HPDE6-E6E7 (cell line): ENCODE data around the gene LAPTM5.
A peak's percentile ranks its signal among the peaks of the same experiment; 100 is the strongest.

Experiments
- DNase-seq: peaks from one replicate; pipeline ENCODE4 v3.0.0; 2011; ENCODE audit warnings: missing footprints; ENCODE audit errors: extremely low spot score

The LAPTM5 gene

DNA sequence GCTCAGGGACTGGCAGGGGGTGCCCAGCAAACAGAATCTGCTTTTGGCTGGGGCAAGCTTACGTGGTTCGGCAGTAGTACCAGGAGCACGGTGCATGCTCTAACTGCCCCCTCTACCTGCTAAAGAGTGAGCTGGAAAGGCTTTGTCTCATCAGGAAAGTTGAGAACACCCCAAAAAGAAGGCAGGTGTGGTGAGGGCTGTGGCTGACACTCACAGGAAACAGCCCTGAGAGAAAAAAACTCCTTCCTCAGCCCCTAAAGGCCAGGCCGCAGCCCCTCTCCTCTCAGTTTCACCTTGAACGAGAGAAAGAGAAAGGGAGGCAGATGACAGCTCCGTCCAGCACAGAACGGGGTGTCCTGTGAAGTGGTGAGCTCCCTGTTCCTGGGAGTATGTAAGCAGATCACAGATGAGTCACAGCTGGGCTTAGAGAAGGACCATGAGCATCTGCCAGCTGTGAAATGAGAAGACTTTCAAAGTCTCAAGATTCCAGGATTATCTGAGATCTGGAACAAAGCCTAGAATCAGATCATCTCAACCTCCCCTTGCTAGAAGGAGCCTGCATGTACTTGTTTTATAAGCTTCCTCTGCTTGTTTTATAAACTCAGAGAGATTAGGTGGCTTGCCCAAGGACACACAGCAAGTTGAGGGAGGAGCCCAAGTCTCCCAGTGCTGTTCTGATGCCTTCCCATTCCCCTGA is 13.4 kb downstream of the LAPTM5 start:
- DNase-seq = no peak

GRCh38 chr1:30743584-30744059 is 14.0 kb downstream of the LAPTM5 start:
- DNase-seq = peak; percentile 33

- DNase-seq = no peak
Measured at GRCh38 chr1:30742963-30743559, 14.5 kb downstream of the LAPTM5 start.

DNA sequence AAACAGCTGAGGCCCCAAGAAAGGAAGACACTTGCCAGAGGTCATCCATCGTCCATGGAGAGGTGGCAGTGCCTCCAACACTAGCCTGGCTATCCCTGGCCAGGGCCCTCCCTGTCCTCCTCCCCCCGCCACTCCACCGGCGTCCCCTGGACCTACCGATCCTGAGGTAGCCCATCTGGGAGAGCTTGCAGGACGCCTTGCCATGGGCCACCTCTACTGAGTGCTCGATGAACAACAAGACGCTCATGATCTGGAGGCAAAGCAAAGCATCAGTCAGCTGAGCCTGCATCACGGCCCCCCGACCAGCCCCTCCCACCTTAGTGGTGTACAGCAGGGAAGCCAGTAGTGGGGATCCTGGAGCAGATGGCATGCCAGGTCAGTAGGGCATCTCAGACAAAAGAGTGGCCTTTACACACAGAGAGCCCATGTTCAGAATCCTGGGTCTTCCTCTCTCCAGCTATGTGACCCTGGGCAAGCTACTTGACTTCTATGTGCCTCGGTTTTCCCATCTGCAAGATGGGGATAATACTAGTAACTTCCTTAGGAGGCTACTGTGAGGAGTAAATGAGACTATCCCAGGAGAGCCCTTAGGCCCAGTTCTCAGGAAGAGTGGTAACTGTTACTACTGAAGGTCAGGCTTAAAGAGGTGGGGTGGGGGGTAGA is 15.1 kb downstream of the LAPTM5 start:
- no peak for DNase-seq

DNA sequence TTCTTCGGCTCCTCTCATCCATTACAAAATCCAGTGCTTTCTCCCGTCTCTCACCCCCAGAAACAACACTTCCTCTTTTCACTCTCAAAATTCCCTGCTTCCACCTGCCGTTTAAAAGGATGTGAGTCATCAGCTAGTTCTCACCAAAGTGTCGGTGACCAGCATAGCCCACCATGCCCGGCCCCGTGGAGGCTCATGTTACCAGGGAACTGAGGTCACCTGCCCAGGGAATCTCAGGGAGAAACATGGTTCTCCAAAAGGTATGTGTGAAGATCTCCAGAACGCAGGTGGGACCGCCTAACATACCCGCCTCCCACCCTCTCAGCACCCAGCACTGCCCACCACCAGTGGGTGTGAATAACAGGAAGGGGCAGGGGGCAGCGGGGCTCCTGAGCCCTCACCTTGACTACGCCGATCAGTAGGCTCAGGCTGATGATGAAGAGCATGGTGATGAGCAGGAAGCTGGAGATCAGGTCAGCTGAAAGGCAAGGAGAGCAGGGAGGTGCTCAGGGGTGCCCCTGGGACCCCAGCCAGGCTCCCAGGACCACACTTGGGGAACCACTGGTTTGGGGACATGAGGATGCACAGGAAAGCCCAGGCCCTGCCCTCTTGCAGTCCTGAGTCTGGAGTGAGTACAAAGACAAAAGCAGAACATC is 16.2 kb downstream of the LAPTM5 start:
- DNase-seq = peak; percentile 22

DNA sequence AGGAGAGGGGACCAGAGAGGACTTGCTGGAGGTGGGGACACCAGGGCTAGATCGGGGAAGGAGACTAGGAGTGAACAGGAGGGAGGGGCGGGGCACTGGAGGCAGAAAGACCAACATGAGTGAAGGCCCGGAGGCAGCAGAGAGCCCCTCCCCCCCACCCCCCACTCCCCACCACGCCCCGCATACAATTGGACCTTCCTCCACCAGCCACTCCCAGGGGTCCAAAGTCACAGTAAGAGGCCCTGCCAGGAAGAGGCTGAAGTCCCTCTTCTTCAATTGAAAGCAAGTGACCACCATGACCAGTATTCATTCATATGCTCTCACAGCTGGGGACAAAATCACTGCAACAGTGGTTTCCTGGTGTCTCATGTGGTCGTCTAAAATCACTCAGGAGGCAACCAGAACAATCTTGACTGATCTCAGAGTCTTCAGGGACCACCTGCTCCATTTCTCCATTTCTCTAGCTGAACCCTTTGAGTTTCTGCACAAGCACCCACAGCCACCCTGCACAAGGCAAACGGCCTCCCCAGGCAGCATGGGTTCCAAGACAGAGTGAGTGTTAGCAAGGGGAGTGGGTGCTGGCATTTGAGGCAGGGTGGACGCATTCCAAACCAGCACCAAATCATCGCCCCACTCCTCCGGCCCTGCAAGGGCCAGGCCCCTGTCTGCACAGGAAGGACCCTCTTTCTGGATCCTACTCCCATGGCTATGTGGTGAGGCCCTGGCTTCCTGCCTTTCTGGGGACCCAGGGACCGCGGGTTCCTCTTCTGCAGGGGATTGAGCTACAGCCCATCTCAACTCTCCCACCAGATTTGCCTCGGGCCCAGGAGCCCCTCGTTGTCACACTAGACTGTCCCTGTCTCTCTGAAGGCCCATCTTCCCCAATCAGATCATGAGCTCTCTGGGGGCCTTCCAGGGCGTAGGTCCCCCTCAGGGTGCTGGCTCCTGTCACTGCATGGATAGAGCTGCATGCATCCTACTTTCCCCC is 17.0 kb downstream of the LAPTM5 start:
- no peak for DNase-seq

DNA sequence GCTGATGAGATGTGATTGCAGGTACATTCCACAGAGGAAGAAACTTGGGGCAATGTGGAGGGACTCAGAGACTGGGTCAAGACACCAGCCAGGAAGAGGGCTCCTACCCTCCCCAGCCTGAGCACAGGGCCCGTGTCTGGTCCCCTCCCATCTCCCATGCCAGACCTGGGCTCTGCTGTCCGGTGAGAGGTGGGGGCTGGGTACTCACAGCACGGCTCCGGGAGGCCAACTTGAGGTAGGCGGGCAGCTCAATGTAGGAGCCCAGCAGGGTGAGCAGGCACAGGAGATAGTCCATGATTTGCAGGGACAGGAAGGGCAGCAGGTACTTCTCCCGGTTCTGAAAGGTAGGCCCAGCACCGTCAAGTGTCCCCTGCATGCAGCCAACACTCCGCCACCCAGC is 18.0 kb downstream of the LAPTM5 start:
- no peak for DNase-seq

GRCh38 chr1:30738715-30739559 is 18.6 kb downstream of the LAPTM5 start:
- no peak for DNase-seq

DNA sequence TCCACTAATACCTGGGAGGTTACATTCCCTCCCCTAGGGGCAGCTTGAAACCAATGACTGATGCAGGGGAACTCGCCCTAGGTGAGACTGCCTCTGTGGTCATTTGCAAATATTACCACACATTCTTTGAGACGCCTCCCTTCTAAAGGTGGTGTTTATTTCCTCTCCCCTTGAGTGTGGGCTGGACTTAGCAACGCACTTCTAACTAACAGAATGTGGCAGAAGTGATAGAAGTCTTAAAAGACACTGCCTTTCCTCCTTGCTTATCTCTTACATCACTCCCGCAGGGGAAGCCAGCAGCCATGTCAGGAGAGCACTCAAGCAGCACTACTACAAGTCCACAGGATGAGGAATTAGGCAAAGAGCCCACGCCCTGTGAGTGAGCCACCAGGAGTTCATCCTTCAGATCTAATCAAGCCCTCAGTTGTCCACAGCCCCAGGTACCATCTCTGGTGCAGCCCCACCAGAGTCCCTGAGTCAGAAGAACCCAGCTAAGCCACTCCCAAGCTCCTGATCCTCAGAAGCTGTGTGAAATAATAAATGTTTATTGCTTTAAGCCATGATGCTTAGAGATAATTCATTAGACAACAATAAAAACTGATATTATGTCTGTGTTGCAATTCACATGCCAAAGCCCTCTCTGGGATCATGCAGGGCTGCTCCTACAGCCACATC is 19.4 kb downstream of the LAPTM5 start:
- DNase-seq = no peak

- no peak for DNase-seq
Measured at GRCh38 chr1:30737357-30738039, 20.1 kb downstream of the LAPTM5 start.

DNA sequence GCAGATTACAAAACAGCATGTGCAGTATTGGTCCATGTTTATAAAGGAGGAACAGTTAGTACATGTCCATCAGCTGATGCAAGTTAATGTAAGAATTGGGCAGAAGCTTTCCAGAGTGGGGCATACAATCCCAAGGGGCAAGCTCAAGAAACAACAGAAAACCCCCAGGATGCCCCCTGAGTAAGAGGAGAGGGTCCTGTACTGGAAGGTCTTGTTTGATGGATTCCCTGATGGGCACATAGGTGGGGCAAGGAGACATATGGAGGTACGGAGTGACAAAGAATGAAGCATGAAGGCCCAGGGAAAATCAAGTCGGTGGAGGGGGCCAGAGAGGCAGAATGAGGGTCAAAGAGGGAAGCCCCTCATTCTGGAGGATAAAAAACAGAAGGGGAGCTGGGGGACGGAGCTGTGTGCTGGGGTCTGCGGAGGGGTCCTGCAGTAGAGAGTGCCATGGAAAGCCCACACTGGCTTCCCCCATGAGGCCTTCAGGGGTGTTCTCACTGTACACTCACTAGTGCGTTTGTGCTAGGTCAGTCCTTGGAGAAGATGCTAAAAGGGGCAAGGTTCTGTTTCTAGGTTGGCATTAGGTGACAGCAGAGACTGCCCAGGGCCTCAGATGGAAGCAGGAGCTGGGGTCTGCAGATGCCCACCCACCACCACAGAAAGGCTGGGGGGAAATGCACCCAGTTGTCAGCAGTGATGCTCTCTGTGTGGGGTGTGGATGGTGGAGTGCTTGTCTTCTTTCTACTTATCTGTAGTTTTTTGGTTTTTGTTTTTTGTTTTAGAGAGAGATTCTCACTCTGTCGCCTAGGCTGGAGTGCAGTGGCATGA is 21.7 kb downstream of the LAPTM5 start:
- DNase-seq = no peak

GRCh38 chr1:30735124-30735523 is 22.4 kb downstream of the LAPTM5 start:
- DNase-seq = no peak

DNA sequence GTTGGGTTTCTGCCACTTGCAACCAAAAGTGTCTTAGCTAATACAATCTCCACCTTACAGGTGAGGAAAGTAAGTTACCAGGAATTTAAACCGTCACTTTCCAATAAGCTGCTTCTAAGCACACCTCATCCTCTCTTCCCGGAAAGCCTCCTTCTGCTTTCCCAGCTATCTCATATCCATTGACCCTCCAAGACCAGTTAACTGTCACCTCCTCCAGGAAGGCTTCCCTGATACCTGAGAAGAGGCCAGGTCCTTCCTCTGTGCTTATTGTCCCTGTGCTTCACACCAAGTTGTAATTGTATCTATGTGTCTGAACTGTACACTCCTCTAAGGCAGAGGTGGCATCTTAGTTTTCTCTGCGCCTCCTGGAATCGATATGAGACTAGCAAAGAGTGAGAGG is 23.0 kb downstream of the LAPTM5 start:
- DNase-seq = no peak

GRCh38 chr1:30734106-30734505 is 23.5 kb downstream of the LAPTM5 start:
- no peak for DNase-seq

DNA sequence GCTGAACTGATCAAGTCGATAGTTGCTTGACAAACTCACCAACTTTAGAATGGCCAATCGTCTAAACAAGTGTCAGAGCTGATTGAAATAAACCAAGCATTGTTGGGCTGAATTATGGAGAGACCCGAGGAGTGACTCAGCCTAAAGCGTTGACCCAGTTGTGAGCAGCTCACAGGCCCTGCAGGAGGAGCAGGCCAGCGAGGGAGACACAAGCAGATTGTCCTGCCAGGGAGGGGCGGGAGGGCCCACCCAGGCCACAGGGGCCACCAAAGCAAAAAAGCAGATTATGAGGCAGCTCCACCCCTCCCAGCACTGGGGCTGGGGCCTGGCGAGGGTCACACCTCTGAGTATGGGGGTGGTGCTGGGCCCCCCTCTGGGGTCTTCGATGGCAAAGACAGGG is 24.1 kb downstream of the LAPTM5 start:
- no peak for DNase-seq

DNA sequence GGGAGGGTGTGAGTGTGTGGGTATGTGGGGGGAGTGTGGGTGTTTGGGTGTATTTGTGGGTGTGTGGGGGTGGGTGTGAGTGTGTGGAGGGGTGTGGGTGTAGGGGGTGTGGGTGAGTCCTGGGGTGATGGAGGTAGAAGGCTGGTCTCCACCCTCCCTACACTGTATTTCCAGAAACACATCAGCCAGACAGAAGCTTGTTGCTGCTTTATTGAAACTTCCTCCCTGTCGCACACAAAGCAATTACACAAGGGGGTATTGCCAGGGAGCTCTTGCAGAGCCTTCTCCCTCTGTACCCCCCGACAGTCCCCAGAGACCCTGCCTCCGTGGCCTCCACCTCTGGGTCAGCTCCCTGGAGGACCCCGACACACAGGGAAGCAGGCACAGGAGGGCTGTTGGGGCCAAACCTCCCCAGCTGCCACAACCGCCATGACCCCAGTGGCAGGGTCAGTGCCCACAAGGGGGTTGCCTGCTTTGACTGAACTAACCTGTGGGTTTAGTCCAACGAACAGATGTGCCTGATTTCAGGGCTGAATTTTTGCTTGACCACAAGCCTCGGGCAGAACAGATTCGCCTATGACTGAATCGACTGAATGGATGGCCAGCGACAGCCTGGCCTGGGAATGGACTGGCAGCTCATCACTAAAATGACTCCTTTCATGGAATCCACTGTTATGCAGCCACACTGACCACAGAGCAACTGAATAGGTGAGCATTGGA is 25.1 kb downstream of the LAPTM5 start:
- DNase-seq = no peak

- DNase-seq = no peak
Measured at GRCh38 chr1:30731806-30732276, 25.7 kb downstream of the LAPTM5 start.
